ENCODE results near the gene ZNF8. TPM values are rescaled to one million over a fixed set of nuclear protein-coding genes. Genes with fewer than 3 reads are reported as not detected.

Gene ZNF8
- total and polyA plus RNA-seq, 8 donors, result 1.4 to 3.6 (median 1.8) TPM

DNA sequence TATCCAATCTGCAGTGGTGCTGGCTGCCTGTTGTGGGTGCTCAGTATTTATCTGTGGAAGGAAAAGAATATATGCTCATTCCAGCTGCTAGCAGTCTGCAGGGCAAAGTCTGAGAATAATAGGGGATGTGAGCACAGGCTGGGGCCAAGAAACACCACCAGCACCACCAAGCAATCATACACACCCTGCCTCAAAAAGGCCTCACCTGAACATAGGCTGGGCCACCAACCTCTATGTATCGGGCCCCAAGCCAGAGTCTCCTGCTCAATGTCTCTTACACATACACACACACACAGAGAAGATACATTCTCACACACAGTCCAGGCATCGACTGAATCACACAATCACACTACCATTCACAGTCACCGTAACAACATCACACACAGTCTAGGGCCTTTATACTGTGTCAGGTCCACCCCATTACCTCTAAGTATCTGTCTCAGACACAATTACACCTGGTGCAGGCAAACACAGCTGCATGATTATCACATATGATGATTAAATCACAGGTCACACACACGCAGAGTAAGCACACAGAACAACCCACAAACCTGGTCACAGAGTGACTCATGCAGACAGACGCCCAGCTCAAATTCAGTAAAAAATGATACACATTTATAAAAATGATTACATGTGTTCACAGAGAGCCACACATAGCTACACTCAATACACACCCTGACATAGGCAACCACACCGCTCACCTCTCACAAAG, 46.7 kb downstream of the ZNF8 start:
- Histone ChIP-seq H3K27ac (no peak overlapping the region), H3K4me3 (peak overlapping the region in 1 of 4 donors; percentile 78), H3K36me3 (no peaks in the 10 kb centered on the region), H3K27me3 (no peaks in the 10 kb centered on the region), H3K9me3 (no peaks in the 10 kb centered on the region), H3K4me1 (peaks cover 0 to 13% (median 7%) of the 10 kb centered on the region in 3 donors)
- WGBS, 2 donors, result 73 to 80% methylated on average over 6 of the region's 6 CpGs
- DNase-seq (no peak), FAIRE-seq (no peak), ATAC-seq (no peak)
- TF ChIP-seq, protein P1, sequence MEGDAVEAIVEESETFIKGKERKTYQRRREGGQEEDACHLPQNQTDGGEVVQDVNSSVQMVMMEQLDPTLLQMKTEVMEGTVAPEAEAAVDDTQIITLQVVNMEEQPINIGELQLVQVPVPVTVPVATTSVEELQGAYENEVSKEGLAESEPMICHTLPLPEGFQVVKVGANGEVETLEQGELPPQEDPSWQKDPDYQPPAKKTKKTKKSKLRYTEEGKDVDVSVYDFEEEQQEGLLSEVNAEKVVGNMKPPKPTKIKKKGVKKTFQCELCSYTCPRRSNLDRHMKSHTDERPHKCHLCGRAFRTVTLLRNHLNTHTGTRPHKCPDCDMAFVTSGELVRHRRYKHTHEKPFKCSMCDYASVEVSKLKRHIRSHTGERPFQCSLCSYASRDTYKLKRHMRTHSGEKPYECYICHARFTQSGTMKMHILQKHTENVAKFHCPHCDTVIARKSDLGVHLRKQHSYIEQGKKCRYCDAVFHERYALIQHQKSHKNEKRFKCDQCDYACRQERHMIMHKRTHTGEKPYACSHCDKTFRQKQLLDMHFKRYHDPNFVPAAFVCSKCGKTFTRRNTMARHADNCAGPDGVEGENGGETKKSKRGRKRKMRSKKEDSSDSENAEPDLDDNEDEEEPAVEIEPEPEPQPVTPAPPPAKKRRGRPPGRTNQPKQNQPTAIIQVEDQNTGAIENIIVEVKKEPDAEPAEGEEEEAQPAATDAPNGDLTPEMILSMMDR (IDR thresholded peaks at IDR 0.05), result no peak
- intact Hi-C loops (cut with DNase I), result no loop called here

DNA sequence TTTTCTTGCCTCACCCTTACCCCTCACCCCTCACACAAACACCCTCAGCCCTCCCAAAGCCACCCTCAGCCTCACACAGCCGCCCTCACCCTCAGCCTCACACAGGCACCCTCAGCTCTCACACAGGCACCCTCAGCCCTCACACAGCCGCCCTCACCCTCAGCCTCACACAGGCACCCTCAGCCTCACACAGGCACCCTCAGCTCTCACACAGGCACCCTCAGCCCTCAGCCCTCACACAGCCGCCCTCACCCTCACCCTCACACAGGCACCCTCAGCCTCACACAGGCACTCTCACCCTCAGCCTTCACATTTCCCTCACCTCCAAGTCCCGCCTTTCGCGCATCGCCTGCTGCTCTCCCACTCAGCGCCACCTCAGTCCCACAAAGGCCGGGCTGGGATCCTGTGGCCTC, 47.8 kb downstream of the ZNF8 start:
- Histone ChIP-seq H3K27ac (peak overlapping the region in 3 of 4 donors; percentile 76 to 90 (median 79)), H3K4me3 (peak overlapping the region; percentile 74 to 91 (median 78)), H3K36me3 (no peaks in the 10 kb centered on the region), H3K9me3 (no peaks in the 10 kb centered on the region), H3K27me3 (no peaks in the 10 kb centered on the region), H3K4me1 (peaks cover 0 to 13% (median 7%) of the 10 kb centered on the region in 3 donors)
- FAIRE-seq, result no peak
- TF ChIP-seq, protein P1 (IDR thresholded peaks at IDR 0.05), result no peak
- no peak for DNase-seq
- 2 to 3% methylated on average over 9 of the region's 9 CpGs for WGBS, 2 donors
- ATAC-seq, result peak; percentile 9 to 31 (median 23)
- intact Hi-C loops (cut with DNase I), result no loop called here

DNA sequence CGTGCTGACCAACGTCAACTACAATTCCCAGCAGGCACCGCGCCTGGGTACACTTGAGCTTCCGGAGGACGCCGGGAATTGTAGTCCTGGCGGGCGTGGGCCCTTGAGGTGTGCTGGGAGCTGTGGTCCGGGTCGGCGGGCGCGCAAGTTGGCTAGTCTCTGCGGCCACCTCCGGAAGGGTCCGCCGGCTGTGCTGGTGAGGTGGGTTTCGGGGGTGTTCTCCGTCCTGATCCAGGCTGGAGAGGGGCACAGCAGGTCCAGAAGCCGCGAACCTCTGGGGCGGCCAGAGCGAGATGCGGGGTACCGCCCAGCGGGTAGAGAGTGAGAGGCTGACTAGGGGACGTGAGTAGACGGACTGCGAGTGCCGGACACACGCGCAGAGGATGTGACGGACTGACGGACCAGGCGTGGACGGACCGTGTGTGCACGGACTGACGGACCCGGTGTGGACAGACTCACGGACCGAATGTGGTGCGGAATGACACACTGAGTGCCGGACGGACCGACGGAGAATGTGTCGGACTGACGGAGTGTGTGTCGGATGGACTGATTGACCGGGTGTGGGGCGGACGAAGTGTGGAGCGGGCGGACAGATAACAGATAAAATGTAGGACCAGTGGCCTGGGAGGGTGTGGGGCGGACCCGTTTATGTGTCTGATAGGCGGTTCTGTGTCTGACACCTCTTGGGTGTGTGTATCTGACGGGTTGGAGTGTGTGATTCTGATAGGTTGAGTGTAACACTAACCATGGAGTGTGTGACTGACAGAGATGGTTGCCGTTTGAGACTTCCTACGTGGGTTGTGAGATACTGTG, 48.4 kb downstream of the ZNF8 start, which contains the start of gene ZSCAN22:
Gene ZSCAN22, plus strand, starts transcription at position 81 of the 813 bp plus-strand sequence. CDS start 7,809 bp downstream, outside the sequence.
- Histone ChIP-seq H3K4me1 (peaks cover 0 to 13% (median 7%) of the 10 kb centered on the region in 3 donors), H3K27me3 (no peaks in the 10 kb centered on the region), H3K36me3 (no peaks in the 10 kb centered on the region), H3K4me3 (peak within 1 kb of the TSS; percentile 74 to 91 (median 78)), H3K9me3 (no peaks in the 10 kb centered on the region), H3K27ac (peak within 1 kb of the TSS; percentile 76 to 90 (median 82))
- DNase-seq, result peak; percentile 95 to 98 (median 96)
- intact Hi-C loops (cut with DNase I), result no loop called here
- 0% methylated on average over 62 of the region's 62 CpGs for WGBS, 2 donors
- no peak for FAIRE-seq
- peak; percentile 97 to 99 (median 97) for ATAC-seq
- TF ChIP-seq, protein P1 (IDR thresholded peaks at IDR 0.05), result no peak

DNA sequence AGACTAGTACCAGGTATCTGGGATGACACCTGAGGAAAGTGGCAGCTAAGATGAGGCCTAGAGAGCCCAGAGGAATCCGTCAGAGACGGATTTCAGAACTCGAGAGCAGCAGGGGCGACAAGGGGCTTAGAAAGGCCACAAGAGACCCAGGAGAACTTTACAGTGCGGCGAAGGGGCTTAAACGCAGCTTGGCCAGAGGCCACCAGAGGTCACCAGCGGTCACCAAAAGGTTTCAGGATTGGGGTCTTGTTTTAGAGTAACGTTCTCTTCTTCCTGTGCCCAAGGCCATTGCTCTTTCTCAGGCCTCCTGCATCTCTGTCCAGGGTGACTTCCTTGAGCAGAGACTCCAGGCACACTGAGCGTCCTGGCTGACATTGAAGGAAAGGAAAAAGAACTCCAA, 50.2 kb downstream of the ZNF8 start:
- no peaks in the 10 kb centered on the region for H3K27me3 ChIP-seq
- H3K4me1 ChIP-seq, result peaks cover 0 to 13% (median 7%) of the 10 kb centered on the region in 3 donors
- no peak overlapping the region for H3K4me3 ChIP-seq
- intact Hi-C loops (cut with DNase I), result no loop called here
- TF ChIP-seq, protein P1 (IDR thresholded peaks at IDR 0.05), result no peak
- 68 to 72% methylated on average over 10 of the region's 10 CpGs for whole genome bisulfite sequencing, 2 donors
- ATAC-seq (no peak), DNase-seq (no peak), FAIRE-seq (no peak)
- H3K9me3 ChIP-seq, result no peaks in the 10 kb centered on the region
- H3K36me3 ChIP-seq, result no peaks in the 10 kb centered on the region
- no peak overlapping the region for H3K27ac ChIP-seq
